Chondrocyte (in vitro differentiated cells): ENCODE data around the gene HTD2. TPM values are rescaled to one million over a fixed set of nuclear protein-coding genes. Genes with fewer than 3 reads are reported as not detected.

Experiments
- DNase-seq: peaks from one replicate; pipeline ENCODE4 v3.0.0; 2021; ENCODE audit warnings: mixed read lengths, low spot score
- H3K27ac Mint-ChIP-seq: one replicate; pipeline ENCODE4 v1.8.0; 2021; ENCODE audit warnings: mild to moderate bottlenecking, moderate library complexity, mixed read lengths; ENCODE audit not compliant: unreplicated experiment
- H3K27me3 Mint-ChIP-seq: 2 replicates; pipeline ENCODE4 v1.8.0; 2021; ENCODE audit warnings: low read depth, mixed read lengths
- H3K36me3 Mint-ChIP-seq: 2 replicates; pipeline ENCODE4 v1.8.0; 2021; ENCODE audit warnings: low read depth, mixed read lengths
- H3K4me1 Mint-ChIP-seq: 2 replicates; pipeline ENCODE4 v1.8.0; 2021; ENCODE audit warnings: low read depth, mild to moderate bottlenecking, mixed read lengths
- H3K4me3 Mint-ChIP-seq: one replicate; pipeline ENCODE4 v1.8.0; 2021; ENCODE audit warnings: mild to moderate bottlenecking, moderate library complexity, mixed read lengths; ENCODE audit not compliant: unreplicated experiment
- H3K9me3 Mint-ChIP-seq: 2 replicates; pipeline ENCODE4 v1.8.0; 2021; ENCODE audit warnings: low read depth, mixed read lengths
- CTCF ChIP-seq: fragments of 200-600 bp; sonication (generic); IDR thresholded peaks from 2 replicates; pipeline ENCODE4 v1.5.0; 2021; ENCODE audit warnings: antibody characterized with exemption, mild to moderate bottlenecking, moderate library complexity
- total RNA-seq: library from RNA; stranded (reverse); gene quantifications from 3 replicates; pipeline ENCODE4 v1.2.1, GENCODE V29; 2021

The HTD2 gene
- total RNA-seq, 1 donor from 2014 or later, result 5.0 TPM

GRCh38 chr3:58333206-58334012 lies 27.1 kb downstream of the HTD2 start:
- H3K4me1 Mint-ChIP-seq, result peaks cover 37% of the 10 kb centered on the region
- H3K9me3 Mint-ChIP-seq, result no peaks in the 10 kb centered on the region
- H3K27ac Mint-ChIP-seq, result peak overlapping the region; percentile 97
- no peak for DNase-seq
- H3K27me3 Mint-ChIP-seq, result no peaks in the 10 kb centered on the region
- H3K36me3 Mint-ChIP-seq, result no peaks in the 10 kb centered on the region
- peak; percentile 68 for TF ChIP-seq CTCF
- H3K4me3 Mint-ChIP-seq, result peak overlapping the region; percentile 99

GRCh38 chr3:58334013-58334321 lies 27.6 kb downstream of the HTD2 start:
- Mint-ChIP-seq H3K9me3 (no peaks in the 10 kb centered on the region), H3K4me3 (peak overlapping the region; percentile 99), H3K27me3 (no peaks in the 10 kb centered on the region), H3K4me1 (peaks cover 37% of the 10 kb centered on the region), H3K27ac (peak overlapping the region; percentile 97), H3K36me3 (peaks cover 1% of the 10 kb centered on the region)
- no peak for DNase-seq
- no peak for TF ChIP-seq CTCF

- Mint-ChIP-seq H3K27me3 (no peaks in the 10 kb centered on the region), H3K9me3 (no peaks in the 10 kb centered on the region), H3K4me1 (peaks cover 37% of the 10 kb centered on the region), H3K27ac (peak overlapping the region; percentile 97), H3K4me3 (peak overlapping the region; percentile 99), H3K36me3 (peaks cover 2% of the 10 kb centered on the region)
- no peak for TF ChIP-seq CTCF
- no peak for DNase-seq
These were observed 28.2 kb downstream of the HTD2 start for GRCh38 chr3:58334506-58334884.

- H3K27me3 Mint-ChIP-seq, result no peaks in the 10 kb centered on the region
- DNase-seq, result no peak
- H3K36me3 Mint-ChIP-seq, result peaks cover 2% of the 10 kb centered on the region
- peak overlapping the region; percentile 99 for H3K4me3 Mint-ChIP-seq
- peaks cover 37% of the 10 kb centered on the region for H3K4me1 Mint-ChIP-seq
- peak overlapping the region; percentile 97 for H3K27ac Mint-ChIP-seq
- H3K9me3 Mint-ChIP-seq, result no peaks in the 10 kb centered on the region
- no peak for TF ChIP-seq CTCF
These were observed 29.3 kb downstream of the HTD2 start for GRCh38 chr3:58335652-58335947.

- H3K4me1 Mint-ChIP-seq, result peaks cover 44% of the 10 kb centered on the region
- no peak for DNase-seq
- no peak overlapping the region for H3K4me3 Mint-ChIP-seq
- no peak for TF ChIP-seq CTCF
- no peaks in the 10 kb centered on the region for H3K27me3 Mint-ChIP-seq
- H3K36me3 Mint-ChIP-seq, result peaks cover 4% of the 10 kb centered on the region
- peak overlapping the region; percentile 84 for H3K27ac Mint-ChIP-seq
- H3K9me3 Mint-ChIP-seq, result no peaks in the 10 kb centered on the region
These were observed 30.0 kb downstream of the HTD2 start for GRCh38 chr3:58336135-58336882.
